Endothelial cell of umbilical vein (primary cell): ENCODE measurements around the gene HERC5. TPM values are rescaled to one million over a fixed set of nuclear protein-coding genes. Genes with fewer than 3 reads are reported as not detected.

Experiments
- BruUV-seq: library from RNA; stranded (reverse); fragments of 400-500 nt; replicated peaks from 2 replicates; lab custom pipeline; 2021; lab: Mats Ljungman, UMichigan
- CTCF ChIA-PET: fragments of 300-600, 350-600 bp; sonication (Branson Sonifier 250); formaldehyde crosslinking; loops from one replicate; lab custom pipeline; 2021; ENCODE audit warnings: antibody characterized with exemption, inconsistent platforms; lab: Charles Lee
- POLR2A ChIA-PET: fragments of 300-600, 350-600 bp; sonication (Branson Sonifier 250); formaldehyde crosslinking; loops from one replicate; lab custom pipeline; 2021; ENCODE audit warnings: antibody characterized with exemption, inconsistent platforms; lab: Charles Lee
- DNase-seq: peaks from one replicate; pipeline ENCODE4 v3.0.0-alpha.2; 2011; ENCODE audit warnings: low read depth, low spot score
- FAIRE-seq: peaks from 2 replicates; lab custom pipeline; 2011; peaks lifted over from hg19 to GRCh38; lab: Jason Lieb, UNC
- H2AFZ ChIP-seq: 2 replicates; pipeline ENCODE4 v1.6.0; 2012; ENCODE audit warnings: low read depth, low read length, control low read depth, inconsistent platforms
- H3K27ac ChIP-seq: 2 replicates; pipeline ENCODE4 v1.5.1; 2011; ENCODE audit warnings: low read depth, mild to moderate bottlenecking, control low read depth, low read length, moderate library complexity; ENCODE audit not compliant: insufficient read depth
- H3K27me3 ChIP-seq, 2 experiments: 2 replicates each; pipeline versions ENCODE4 v1.6.0 to v1.6.1; 2011; ENCODE audit warnings: low read length in 2 of 2, mixed read lengths in 1 of 2; ENCODE audit not compliant: control insufficient read depth in 2 of 2, insufficient read depth in 2 of 2
- H3K36me3 ChIP-seq, 2 experiments: 2 replicates in 1 of 2; 3 replicates in 1 of 2; pipeline ENCODE4 v1.5.1; 2011; ENCODE audit warnings: low read length in 2 of 2, mild to moderate bottlenecking in 1 of 2, moderate library complexity in 1 of 2; ENCODE audit not compliant: control insufficient read depth in 2 of 2, insufficient read depth in 2 of 2; ENCODE audit errors: extremely low read depth in 1 of 2
- H3K4me1 ChIP-seq: 3 replicates; pipeline ENCODE4 v1.5.1; 2011; ENCODE audit warnings: mild to moderate bottlenecking, low read length; ENCODE audit not compliant: control insufficient read depth, insufficient read depth; ENCODE audit errors: extremely low read depth
- H3K4me2 ChIP-seq: 2 replicates; pipeline ENCODE4 v1.6.1; 2011; ENCODE audit warnings: low read length, control low read depth, mixed read lengths; ENCODE audit not compliant: insufficient read depth
- H3K4me3 ChIP-seq, 3 experiments: fragments of 200-600 bp in 1 of 3; sonication (generic), shearing (Covaris generic) in 1 of 3; replicated peaks in 1 of 3; 2 replicates each; pipeline ENCODE4 v1.5.1; 2011 to 2016; ENCODE audit warnings: control low read depth in 3 of 3, low read length in 3 of 3, mild to moderate bottlenecking in 2 of 3, inconsistent platforms in 1 of 3, low read depth in 1 of 3, moderate library complexity in 1 of 3; ENCODE audit not compliant: insufficient read depth in 1 of 3
- H3K79me2 ChIP-seq: 2 replicates; pipeline ENCODE4 v1.6.0; 2012; ENCODE audit warnings: low read length, inconsistent platforms; ENCODE audit not compliant: control insufficient read depth, insufficient read depth
- H3K9ac ChIP-seq: replicated peaks from 2 replicates; pipeline ENCODE3; 2011; ENCODE audit warnings: low read length, control low read depth; ENCODE audit not compliant: insufficient read depth; ENCODE audit errors: extremely low read depth
- H3K9me1 ChIP-seq: replicated peaks from 3 replicates; pipeline ENCODE4 v1.6.0; 2011; ENCODE audit warnings: mild to moderate bottlenecking, low read length; ENCODE audit not compliant: control insufficient read depth, insufficient read depth; ENCODE audit errors: extremely low read depth
- H3K9me3 ChIP-seq: replicated peaks from 2 replicates; pipeline ENCODE4 v1.5.1; 2012; ENCODE audit warnings: low read length, inconsistent platforms; ENCODE audit not compliant: control insufficient read depth, insufficient read depth
- H4K20me1 ChIP-seq: replicated peaks from 2 replicates; pipeline ENCODE3; 2011; ENCODE audit warnings: mild to moderate bottlenecking, low read length; ENCODE audit not compliant: control insufficient read depth, insufficient read depth; ENCODE audit errors: extremely low read depth
- CTCF ChIP-seq, 2 donors: IDR thresholded peaks; 1 replicate in 1 of 2; 2 replicates in 1 of 2; pipeline ENCODE4 v1.5.1; 2011; ENCODE audit warnings: low read length in 2 of 2, mild to moderate bottlenecking in 2 of 2, moderate library complexity in 2 of 2, control low read depth in 1 of 2, inconsistent platforms in 1 of 2, low read depth in 1 of 2; ENCODE audit not compliant: insufficient read depth in 1 of 2; ENCODE audit errors: extremely low read depth in 1 of 2
- EZH2 ChIP-seq: IDR thresholded peaks from 2 replicates; pipeline ENCODE4 v1.6.1; 2012; ENCODE audit warnings: borderline replicate concordance, low read depth, mild to moderate bottlenecking, moderate library complexity, low read length, inconsistent platforms; ENCODE audit not compliant: severe bottlenecking
- FOS ChIP-seq: IDR thresholded peaks from 2 replicates; pipeline ENCODE4 v1.6.1; 2011; ENCODE audit warnings: mild to moderate bottlenecking, low read length, moderate library complexity, borderline replicate concordance; ENCODE audit not compliant: insufficient read depth
- GATA2 ChIP-seq: IDR thresholded peaks from 2 replicates; pipeline ENCODE4 v1.7.0; 2011; ENCODE audit warnings: low read depth, mild to moderate bottlenecking, moderate library complexity, mixed read lengths, low read length; ENCODE audit not compliant: insufficient read length, insufficient read depth
- JUN ChIP-seq: IDR thresholded peaks from 2 replicates; pipeline ENCODE4 v1.6.1; 2011; ENCODE audit warnings: borderline replicate concordance, low read depth; ENCODE audit not compliant: insufficient read length, insufficient read depth
- MAX ChIP-seq: IDR thresholded peaks from 2 replicates; pipeline ENCODE4 v1.6.1; 2011; ENCODE audit not compliant: insufficient read depth, insufficient read length
- MYC ChIP-seq: IDR thresholded peaks from one replicate; pipeline ENCODE4 v1.6.1; 2011; ENCODE audit warnings: mild to moderate bottlenecking, low read depth, low read length
- POLR2A ChIP-seq: IDR thresholded peaks from 2 replicates; pipeline ENCODE4 v1.6.1; 2012; ENCODE audit warnings: low read depth, mild to moderate bottlenecking, control low read depth, low read length
- POLR2AphosphoS5 ChIP-seq: IDR thresholded peaks from 2 replicates; pipeline ENCODE4 v1.6.1; 2012; ENCODE audit warnings: low read depth, mild to moderate bottlenecking, control low read depth, low read length, moderate library complexity; ENCODE audit not compliant: insufficient read depth
- dilution Hi-C: fragments of 300-500 bp; cut with MboI; formaldehyde crosslinking; loops from one replicate; pipeline ENCODE4 v1.15.0; 2019; ENCODE audit warnings: low sequenced_read_pairs; ENCODE audit not compliant: extremely low pct_ligation_motif_present
- intact Hi-C: fragments of 100-400 bp; cut with micrococcal nuclease; formaldehyde crosslinking; loops from one replicate; pipeline ENCODE4 v1.10.0; 2022
- polyA plus RNA-seq, 4 experiments: library from polyadenylated mRNA; depleted of rRNA in 3 of 4; stranded (reverse) in 3 of 4; unstranded in 1 of 4; fragments of >200 nt; gene quantifications; 2 replicates each; pipeline versions ENCODE4 v1.2.1 to v1.2.3, GENCODE V29; 2011 to 2012; ENCODE audit warnings: missing spikeins in 1 of 4
- total RNA-seq: library from RNA; stranded (reverse); gene quantifications from 2 replicates; pipeline ENCODE4 v1.2.3, GENCODE V29; 2021

HERC5 gene
- total and polyA plus RNA-seq, 2 donors (not counting 3 experiments of a cell fraction or from before 2014, with no cell fraction given) = 0.19 to 0.91 TPM

- CTCF ChIA-PET = interaction anchor here (1.4 kb wide), 1 partner anchor 34 kb away, joined by 3 read pairs; no protein-coding TSS in a partner anchor
- DNase-seq (no peak), FAIRE-seq (no peak)
Observed at GRCh38 chr4:88478247-88478646, 21.3 kb downstream of the HERC5 start.

More at GRCh38 chr4:88478247-88478646, 21.3 kb downstream of the HERC5 start:
- dilution Hi-C loops (no loop called here), intact Hi-C loops (no loop called here)
- Histone ChIP-seq H3K4me2 (no peak overlapping the region), H3K27ac (no peak overlapping the region), H3K4me3 (no peak overlapping the region), H3K79me2 (no peaks in the 10 kb centered on the region), H3K9me1 (no peaks in the 10 kb centered on the region), H3K36me3 (no peaks in the 10 kb centered on the region), H4K20me1 (no peaks in the 10 kb centered on the region), H3K27me3 (peaks cover 0 to 4% of the 10 kb centered on the region in 2 experiments), H3K9ac (no peak overlapping the region), H2AFZ (no peak overlapping the region), H3K9me3 (no peaks in the 10 kb centered on the region), H3K4me1 (no peaks in the 10 kb centered on the region)
- TF ChIP-seq POLR2AphosphoS5 (no peak), POLR2A (no peak), MYC (no peak), MAX (no peak), FOS (no peak), JUN (no peak), GATA2 (no peak), CTCF (IDR thresholded peaks at IDR 0.05; ENCODE audit: extremely low read depth in 1 of 2, insufficient read depth in 1 of 2, low read depth in 1 of 2, low read length in 2 of 2) (no peak), EZH2 (no peak)
- POLR2A ChIA-PET = no interaction called here
- BruUV-seq = no TSS peak
